ENCODE measurements around the gene GPR35.

GPR35 gene, protein sequence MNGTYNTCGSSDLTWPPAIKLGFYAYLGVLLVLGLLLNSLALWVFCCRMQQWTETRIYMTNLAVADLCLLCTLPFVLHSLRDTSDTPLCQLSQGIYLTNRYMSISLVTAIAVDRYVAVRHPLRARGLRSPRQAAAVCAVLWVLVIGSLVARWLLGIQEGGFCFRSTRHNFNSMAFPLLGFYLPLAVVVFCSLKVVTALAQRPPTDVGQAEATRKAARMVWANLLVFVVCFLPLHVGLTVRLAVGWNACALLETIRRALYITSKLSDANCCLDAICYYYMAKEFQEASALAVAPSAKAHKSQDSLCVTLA

DNA sequence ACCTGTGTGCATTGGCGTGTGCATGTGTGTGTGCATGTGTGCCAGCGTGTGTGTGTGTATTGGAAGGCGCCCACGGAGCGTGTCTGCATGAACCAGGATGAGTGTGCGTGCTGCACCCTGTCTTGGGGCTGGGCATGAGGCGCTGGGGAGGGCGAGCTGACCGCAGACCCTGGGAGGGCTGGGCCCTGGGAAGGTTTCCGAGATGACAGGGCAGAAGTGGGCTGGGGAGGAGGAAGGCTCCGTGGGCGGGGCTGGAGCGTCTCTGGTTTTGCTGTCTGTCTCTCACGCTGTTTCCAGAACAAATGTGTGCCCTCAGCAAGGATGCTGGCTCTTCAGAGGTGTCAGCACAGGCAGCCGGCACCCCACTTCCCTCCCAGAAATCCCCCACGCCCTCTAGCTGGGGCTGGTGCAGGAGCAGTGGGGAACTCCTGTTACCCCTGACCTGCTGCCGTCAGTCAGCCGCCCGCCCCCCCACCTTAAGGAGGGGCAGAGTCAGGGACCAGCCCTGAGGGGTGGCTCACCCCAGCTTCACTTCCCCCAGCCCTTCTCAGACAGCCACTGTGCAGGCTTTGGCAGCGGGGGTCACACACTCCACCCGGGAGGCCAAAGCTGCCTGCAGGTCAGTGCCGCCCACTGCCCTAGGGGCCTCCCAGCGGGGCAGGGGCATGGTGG lies at the start of gene GPR35:
GPR35 (plus strand) TSS at position 531 of the 672 bp plus-strand sequence. CDS start 4,473 bp downstream, outside the sequence.
- ATAC-seq = no peak
- TF ChIP-seq ZC3H10 (CRISPR knock-in tag; IDR thresholded peaks at IDR 0.05) (no peak), TOX (CRISPR knock-in tag; IDR thresholded peaks at IDR 0.05; ENCODE audit: borderline replicate concordance) (no peak), ZFP3 (CRISPR knock-in tag; IDR thresholded peaks at IDR 0.05) (no peak), ZNF70 (CRISPR knock-in tag; IDR thresholded peaks at IDR 0.05) (no peak), SNAI2 (CRISPR knock-in tag; IDR thresholded peaks at IDR 0.05) (no peak)
- TF ChIP-seq, protein P1, sequence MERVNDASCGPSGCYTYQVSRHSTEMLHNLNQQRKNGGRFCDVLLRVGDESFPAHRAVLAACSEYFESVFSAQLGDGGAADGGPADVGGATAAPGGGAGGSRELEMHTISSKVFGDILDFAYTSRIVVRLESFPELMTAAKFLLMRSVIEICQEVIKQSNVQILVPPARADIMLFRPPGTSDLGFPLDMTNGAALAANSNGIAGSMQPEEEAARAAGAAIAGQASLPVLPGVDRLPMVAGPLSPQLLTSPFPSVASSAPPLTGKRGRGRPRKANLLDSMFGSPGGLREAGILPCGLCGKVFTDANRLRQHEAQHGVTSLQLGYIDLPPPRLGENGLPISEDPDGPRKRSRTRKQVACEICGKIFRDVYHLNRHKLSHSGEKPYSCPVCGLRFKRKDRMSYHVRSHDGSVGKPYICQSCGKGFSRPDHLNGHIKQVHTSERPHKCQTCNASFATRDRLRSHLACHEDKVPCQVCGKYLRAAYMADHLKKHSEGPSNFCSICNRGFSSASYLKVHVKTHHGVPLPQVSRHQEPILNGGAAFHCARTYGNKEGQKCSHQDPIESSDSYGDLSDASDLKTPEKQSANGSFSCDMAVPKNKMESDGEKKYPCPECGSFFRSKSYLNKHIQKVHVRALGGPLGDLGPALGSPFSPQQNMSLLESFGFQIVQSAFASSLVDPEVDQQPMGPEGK (CRISPR knock-in tag; IDR thresholded peaks at IDR 0.05; ENCODE audit: borderline replicate concordance) = no peak
- TF ChIP-seq, protein P2, sequence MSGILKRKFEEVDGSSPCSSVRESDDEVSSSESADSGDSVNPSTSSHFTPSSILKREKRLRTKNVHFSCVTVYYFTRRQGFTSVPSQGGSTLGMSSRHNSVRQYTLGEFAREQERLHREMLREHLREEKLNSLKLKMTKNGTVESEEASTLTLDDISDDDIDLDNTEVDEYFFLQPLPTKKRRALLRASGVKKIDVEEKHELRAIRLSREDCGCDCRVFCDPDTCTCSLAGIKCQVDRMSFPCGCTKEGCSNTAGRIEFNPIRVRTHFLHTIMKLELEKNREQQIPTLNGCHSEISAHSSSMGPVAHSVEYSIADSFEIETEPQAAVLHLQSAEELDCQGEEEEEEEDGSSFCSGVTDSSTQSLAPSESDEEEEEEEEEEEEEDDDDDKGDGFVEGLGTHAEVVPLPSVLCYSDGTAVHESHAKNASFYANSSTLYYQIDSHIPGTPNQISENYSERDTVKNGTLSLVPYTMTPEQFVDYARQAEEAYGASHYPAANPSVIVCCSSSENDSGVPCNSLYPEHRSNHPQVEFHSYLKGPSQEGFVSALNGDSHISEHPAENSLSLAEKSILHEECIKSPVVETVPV (CRISPR knock-in tag; IDR thresholded peaks at IDR 0.05) = no peak

DNA sequence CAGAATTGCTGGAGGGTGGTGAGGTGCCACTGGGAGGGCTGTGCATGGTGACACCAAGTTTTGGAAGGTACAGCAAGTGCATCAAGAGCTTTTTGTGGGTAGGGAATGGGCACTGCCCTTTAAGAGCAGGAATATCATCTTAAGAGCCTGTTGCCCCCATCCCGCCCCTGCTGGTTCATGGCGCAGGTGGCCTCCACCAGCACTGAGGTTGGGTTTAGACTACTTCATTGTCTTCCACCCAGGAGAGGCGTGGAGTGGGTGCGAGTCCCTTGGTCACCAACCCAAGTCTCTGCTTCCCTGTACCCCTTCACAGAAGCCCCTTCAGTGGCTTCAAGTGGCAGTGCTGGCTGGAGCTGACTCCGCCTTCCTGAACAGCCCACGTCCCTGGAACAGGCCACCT lies 49.2 kb upstream of the GPR35 start:
- TF ChIP-seq, protein P1 (CRISPR knock-in tag; IDR thresholded peaks at IDR 0.05; ENCODE audit: borderline replicate concordance) = no peak
- TF ChIP-seq, protein P3, sequence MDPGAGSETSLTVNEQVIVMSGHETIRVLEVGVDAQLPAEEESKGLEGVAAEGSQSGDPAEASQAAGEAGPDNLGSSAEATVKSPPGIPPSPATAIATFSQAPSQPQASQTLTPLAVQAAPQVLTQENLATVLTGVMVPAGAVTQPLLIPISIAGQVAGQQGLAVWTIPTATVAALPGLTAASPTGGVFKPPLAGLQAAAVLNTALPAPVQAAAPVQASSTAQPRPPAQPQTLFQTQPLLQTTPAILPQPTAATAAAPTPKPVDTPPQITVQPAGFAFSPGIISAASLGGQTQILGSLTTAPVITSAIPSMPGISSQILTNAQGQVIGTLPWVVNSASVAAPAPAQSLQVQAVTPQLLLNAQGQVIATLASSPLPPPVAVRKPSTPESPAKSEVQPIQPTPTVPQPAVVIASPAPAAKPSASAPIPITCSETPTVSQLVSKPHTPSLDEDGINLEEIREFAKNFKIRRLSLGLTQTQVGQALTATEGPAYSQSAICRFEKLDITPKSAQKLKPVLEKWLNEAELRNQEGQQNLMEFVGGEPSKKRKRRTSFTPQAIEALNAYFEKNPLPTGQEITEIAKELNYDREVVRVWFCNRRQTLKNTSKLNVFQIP (CRISPR knock-in tag; IDR thresholded peaks at IDR 0.05; ENCODE audit: borderline replicate concordance, low read depth) = no peak
- TF ChIP-seq ISL1 (CRISPR knock-in tag; IDR thresholded peaks at IDR 0.05) (no peak), ZNF70 (CRISPR knock-in tag; IDR thresholded peaks at IDR 0.05) (no peak), ESRRG (CRISPR knock-in tag; IDR thresholded peaks at IDR 0.05) (no peak)
- TF ChIP-seq, protein P2 (CRISPR knock-in tag; IDR thresholded peaks at IDR 0.05) = no peak
- no peak for ATAC-seq

DNA sequence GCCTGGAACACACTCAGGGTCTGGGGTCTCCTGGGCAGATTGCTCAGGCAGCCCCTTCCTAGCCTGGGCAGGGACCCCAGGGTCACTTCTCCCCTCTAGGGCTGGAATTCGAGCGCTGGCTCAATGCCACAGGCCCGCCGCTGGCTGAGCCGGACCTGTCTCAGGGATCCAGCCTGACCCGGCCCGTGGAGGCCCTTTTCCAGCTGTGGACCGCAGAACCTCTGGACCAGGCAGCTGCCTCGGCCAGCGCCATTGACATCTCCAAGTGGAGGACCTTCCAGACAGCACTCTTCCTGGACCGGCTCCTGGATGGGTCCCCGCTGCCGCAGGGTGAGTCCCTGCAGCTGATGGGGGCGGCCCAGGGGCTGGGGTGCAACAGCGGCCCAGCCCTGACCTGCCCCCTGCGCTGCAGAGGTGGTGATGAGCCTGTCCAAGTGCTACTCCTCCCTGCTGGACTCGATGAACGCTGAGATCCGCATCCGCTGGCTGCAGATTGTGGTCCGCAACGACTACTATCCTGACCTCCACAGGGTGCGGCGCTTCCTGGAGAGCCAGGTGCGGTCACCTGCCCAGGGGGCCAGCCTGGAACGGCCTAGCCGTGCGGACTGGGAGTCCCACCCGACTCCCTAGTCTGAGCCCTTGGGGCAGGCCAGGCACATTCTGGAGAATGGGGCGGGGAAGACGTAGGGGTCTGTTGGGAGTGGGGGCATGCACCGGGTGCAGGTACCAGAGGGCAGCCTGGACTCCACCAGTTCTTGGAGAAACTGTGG lies 48.7 kb upstream of the GPR35 start:
- ATAC-seq = no peak
- no peak for TF ChIP-seq GLIS3 (CRISPR knock-in tag; IDR thresholded peaks at IDR 0.05)
- no peak for TF ChIP-seq ESRRG (CRISPR knock-in tag; IDR thresholded peaks at IDR 0.05)
- TF ChIP-seq SNAI2 (CRISPR knock-in tag; IDR thresholded peaks at IDR 0.05) = no peak
- TF ChIP-seq ISL1 (CRISPR knock-in tag; IDR thresholded peaks at IDR 0.05) = no peak
- TF ChIP-seq RARB (CRISPR knock-in tag; IDR thresholded peaks at IDR 0.05) = no peak
- TF ChIP-seq, protein P4, sequence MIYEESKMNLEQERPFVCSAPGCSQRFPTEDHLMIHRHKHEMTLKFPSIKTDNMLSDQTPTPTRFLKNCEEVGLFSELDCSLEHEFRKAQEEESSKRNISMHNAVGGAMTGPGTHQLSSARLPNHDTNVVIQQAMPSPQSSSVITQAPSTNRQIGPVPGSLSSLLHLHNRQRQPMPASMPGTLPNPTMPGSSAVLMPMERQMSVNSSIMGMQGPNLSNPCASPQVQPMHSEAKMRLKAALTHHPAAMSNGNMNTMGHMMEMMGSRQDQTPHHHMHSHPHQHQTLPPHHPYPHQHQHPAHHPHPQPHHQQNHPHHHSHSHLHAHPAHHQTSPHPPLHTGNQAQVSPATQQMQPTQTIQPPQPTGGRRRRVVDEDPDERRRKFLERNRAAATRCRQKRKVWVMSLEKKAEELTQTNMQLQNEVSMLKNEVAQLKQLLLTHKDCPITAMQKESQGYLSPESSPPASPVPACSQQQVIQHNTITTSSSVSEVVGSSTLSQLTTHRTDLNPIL (CRISPR knock-in tag; IDR thresholded peaks at IDR 0.05; ENCODE audit: low read depth) = no peak
- TF ChIP-seq ZFP3 (CRISPR knock-in tag; IDR thresholded peaks at IDR 0.05) = no peak
- TF ChIP-seq ZFP30 (CRISPR knock-in tag; IDR thresholded peaks at IDR 0.05) = no peak
- TF ChIP-seq PPARA (CRISPR knock-in tag; IDR thresholded peaks at IDR 0.05; ENCODE audit: borderline replicate concordance) = no peak
- TF ChIP-seq ZC3H10 (CRISPR knock-in tag; IDR thresholded peaks at IDR 0.05) = no peak
- no peak for TF ChIP-seq ZNF565 (CRISPR knock-in tag; conservative IDR thresholded peaks at IDR 0.05; ENCODE audit: low read depth)
- no peak for TF ChIP-seq OSR1 (CRISPR knock-in tag; IDR thresholded peaks at IDR 0.05)
- TF ChIP-seq BACH2 (CRISPR knock-in tag; IDR thresholded peaks at IDR 0.05; ENCODE audit: borderline replicate concordance) = no peak
- TF ChIP-seq, protein P3 (CRISPR knock-in tag; IDR thresholded peaks at IDR 0.05; ENCODE audit: borderline replicate concordance, low read depth) = no peak
